GM12891 (cell line): Measurements from ENCODE around the gene OTOG.

ENCODE experiments used
- DNase-seq: peaks from one replicate; pipeline ENCODE4 v3.0.0; 2011; ENCODE audit warnings: low spot score; ENCODE audit not compliant: insufficient read length
- FAIRE-seq: peaks from 2 replicates; lab custom pipeline; 2011; peaks lifted over from hg19 to GRCh38; lab: Jason Lieb, UNC
- PAX5 ChIP-seq: IDR thresholded peaks from 2 replicates; pipeline ENCODE4 v1.6.1; 2011; ENCODE audit warnings: low read length, moderate library complexity, mild to moderate bottlenecking; ENCODE audit not compliant: insufficient read depth, severe bottlenecking
- POLR2A ChIP-seq: IDR thresholded peaks from 2 replicates; pipeline ENCODE4 v1.6.1; 2011; ENCODE audit warnings: low read depth, low read length, control low read depth
- POLR2AphosphoS5 ChIP-seq: IDR thresholded peaks from 2 replicates; pipeline ENCODE4 v1.6.1; 2011; ENCODE audit warnings: low read depth, low read length, control low read depth
- POU2F2 ChIP-seq: IDR thresholded peaks from 2 replicates; pipeline ENCODE4 v1.6.1; 2011; ENCODE audit warnings: low read depth, mild to moderate bottlenecking, control low read depth, low read length, moderate library complexity
- SPI1 ChIP-seq: IDR thresholded peaks from 2 replicates; pipeline ENCODE4 v1.6.1; 2011; ENCODE audit warnings: low read depth, low read length, control low read depth
- TAF1 ChIP-seq: IDR thresholded peaks from 2 replicates; pipeline ENCODE4 v1.6.1; 2011; ENCODE audit warnings: low read depth, low read length, control low read depth

OTOG gene

DNA sequence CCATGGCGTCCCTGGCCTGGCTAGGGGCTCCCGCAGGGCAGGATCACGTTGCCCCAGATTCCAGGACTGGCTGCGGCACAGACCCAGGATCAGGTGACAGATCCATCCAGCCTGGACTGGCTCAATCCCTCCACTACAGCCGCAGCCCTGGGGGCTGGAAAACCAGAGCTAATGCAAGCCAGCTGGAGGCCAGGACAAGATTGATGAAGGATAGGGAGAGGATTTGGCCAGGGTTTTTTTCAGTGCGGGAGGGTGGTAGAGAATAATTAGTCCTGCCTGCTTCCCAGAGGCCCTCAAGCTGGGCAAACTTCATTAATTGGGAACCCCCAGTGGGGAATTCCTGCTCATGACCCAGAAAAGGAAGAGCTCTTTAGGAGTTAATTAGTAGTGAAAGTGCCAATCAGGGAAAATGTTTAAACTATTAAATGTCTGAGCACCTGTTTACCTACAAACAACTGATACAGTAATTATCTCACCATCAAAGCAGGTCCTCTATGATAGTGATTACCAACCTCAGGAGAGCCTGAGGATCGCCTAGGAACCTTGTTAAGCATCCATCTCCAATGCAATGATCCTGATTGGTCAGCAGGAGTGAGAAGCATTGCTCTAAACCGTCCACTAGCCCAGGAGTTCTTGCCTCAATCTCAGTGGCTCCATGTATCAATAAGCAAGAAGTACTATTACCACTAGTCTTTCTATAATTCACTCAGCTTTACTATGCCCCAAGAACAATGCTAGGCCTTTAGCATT lies 139.3 kb downstream of the OTOG start:
- DNase-seq: no peak
- FAIRE-seq: no peak
- TF ChIP-seq SPI1 (no peak), POLR2AphosphoS5 (no peak), POU2F2 (no peak), POLR2A (no peak), TAF1 (no peak), PAX5 (no peak)

DNA sequence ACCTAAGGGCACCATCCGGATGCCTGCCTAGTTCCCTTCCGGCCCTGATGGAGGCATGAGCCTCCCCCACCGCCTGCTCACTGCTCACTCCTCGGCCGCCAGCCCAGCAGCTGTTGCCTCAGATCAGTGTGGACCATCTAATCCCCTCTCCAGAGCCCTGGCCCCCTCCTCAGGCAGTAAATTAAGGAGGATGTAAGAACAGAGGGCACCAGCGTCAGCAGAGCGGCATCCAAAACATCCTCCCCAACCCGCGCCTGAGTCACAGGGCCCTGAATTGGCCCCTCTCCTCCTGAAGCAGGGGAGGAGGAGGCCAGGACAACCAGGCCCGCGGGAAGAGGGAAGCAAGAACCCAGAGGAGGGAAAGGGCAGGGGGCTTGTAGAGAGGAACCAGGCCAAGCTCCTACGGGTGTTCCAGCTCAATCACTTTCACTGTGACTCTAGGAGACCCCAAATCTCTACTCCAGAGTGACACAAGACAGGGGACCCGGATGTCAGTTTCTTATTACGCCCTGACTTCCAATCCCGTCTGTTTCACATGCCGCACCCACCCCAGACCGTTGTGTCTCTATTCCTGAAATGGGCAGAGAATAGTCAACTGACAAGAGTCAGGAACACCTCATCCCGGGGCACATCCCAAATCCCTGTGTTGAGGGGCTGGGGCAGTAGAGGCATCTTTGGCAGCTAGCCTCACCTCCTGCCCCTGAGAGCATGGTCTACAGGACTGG lies 141.0 kb downstream of the OTOG start:
- no peak for TF ChIP-seq POU2F2
- no peak for TF ChIP-seq POLR2A
- TF ChIP-seq TAF1: no peak
- TF ChIP-seq PAX5: no peak
- TF ChIP-seq SPI1: no peak
- DNase-seq (no peak), FAIRE-seq (no peak)

DNA sequence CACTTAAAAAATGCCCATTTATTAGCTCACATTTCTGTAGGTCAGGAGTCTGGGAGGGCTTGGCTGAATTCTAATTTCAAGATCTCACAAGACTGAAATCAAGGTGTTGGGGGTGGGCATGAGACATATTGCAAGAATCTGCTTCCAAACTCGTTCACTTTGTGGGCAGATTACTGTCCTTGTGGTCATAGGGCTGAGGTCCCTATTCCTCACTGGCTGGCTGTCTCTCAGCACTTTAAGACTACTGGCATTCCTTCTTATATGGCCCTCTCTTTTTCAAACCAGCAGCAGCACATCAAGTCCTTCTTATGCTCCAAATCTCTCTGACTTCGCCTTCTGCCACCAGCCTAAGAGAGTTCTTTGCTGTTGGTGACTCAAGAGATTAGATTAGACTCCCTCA lies 144.5 kb downstream of the OTOG start:
- FAIRE-seq: no peak
- TF ChIP-seq PAX5 (no peak), TAF1 (no peak), SPI1 (no peak), POLR2AphosphoS5 (no peak), POLR2A (no peak), POU2F2 (no peak)
- DNase-seq: no peak

DNA sequence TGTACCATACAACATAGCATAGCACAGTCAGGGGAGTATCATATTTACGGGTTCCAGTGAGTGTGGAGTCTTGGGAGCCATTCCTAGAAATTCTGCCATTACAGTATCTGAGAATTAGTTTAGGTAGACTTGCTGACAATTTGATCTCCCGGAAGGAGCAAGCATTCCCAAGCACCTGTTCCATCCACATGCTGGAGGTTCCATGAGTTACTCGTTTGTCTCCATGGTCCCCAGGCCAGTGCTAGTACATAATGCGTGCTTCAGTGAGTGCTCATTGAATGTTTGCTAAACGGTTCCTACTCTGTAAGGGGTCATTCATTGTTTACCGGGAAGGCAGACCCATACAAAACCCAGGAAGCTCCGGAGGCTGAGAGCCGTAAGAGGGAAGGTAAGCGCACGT lies 144.9 kb downstream of the OTOG start:
- no peak for DNase-seq
- TF ChIP-seq POLR2A: no peak
- no peak for TF ChIP-seq POU2F2
- TF ChIP-seq POLR2AphosphoS5: no peak
- no peak for TF ChIP-seq SPI1
- TF ChIP-seq TAF1: no peak
- no peak for TF ChIP-seq PAX5
- no peak for FAIRE-seq

DNA sequence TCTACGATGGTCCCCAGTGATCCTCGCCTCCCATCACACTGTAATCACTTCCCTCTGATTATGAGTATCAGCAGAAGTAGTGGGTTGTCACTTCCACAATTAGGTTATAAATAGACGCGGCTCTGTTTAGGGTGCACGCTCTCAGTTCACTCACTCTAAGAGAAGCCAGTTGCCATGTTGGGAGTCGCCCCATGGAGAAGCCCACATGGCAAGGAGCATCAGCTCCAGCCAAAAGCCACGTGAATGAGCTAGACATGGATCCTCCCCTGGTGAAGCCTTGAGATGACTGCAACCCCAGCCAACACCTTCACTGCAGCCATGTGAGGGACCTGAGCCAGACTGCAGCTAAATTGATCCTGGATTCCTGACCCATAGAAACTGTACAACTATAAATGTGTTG lies 145.9 kb downstream of the OTOG start:
- TF ChIP-seq SPI1: no peak
- TF ChIP-seq PAX5: no peak
- TF ChIP-seq POU2F2: no peak
- TF ChIP-seq POLR2A: no peak
- no peak for TF ChIP-seq TAF1
- FAIRE-seq (no peak), DNase-seq (no peak)

DNA sequence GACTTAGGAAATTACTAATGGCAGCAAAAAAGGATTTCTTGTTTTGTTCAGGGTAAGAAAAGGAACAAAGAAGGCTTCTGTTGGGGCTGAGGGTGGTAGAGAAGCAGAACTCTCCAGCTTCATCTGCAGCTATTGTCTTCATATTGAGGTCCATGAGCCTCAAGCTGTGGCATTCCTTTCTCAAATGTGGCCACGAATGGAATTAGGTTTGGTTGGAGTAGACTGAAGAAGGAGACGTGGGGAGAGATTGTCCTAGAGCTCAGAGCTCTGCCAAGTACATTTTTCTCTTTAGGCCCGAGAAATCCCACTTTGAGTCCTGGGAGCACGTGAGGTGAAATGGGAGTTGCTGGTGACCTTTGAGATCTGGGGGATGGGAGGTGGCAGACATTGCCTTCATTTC lies 146.5 kb downstream of the OTOG start:
- FAIRE-seq (no peak), DNase-seq (no peak)
- TF ChIP-seq PAX5: no peak
- TF ChIP-seq SPI1: no peak
- TF ChIP-seq TAF1: no peak
- no peak for TF ChIP-seq POU2F2
- no peak for TF ChIP-seq POLR2A
- no peak for TF ChIP-seq POLR2AphosphoS5

DNA sequence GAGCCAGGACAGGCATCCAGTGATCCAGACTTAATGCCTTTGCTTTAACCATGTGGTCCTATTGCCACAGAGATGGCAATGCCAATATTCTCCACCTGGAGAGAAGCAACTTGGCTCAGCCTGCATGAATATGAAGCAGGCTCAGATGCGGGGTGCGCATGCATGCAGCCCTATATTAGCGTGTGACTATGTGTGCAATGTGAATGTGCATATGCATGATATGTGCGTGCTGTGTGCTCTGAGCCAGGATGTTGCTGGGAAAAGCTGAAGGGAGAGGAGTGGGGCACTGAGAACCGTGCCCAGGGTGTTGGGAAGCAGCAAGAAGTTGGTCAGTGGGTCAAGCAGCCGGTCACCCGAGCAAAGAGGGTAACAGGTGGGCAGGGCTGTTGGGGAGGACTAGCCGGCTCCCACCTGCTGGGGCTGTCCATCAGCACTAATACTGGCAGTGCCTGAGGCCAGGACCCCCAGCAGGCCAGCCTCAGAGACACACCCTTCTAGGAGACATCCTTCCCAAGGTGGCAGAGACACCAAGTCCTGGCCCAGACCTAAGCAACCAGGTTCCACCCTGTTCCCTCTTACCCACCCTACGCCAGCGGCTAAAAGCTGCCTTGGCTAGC lies 147.5 kb downstream of the OTOG start:
- TF ChIP-seq POLR2AphosphoS5 (no peak), TAF1 (no peak), POU2F2 (no peak), POLR2A (no peak), PAX5 (no peak), SPI1 (no peak)
- FAIRE-seq: no peak
- no peak for DNase-seq

DNA sequence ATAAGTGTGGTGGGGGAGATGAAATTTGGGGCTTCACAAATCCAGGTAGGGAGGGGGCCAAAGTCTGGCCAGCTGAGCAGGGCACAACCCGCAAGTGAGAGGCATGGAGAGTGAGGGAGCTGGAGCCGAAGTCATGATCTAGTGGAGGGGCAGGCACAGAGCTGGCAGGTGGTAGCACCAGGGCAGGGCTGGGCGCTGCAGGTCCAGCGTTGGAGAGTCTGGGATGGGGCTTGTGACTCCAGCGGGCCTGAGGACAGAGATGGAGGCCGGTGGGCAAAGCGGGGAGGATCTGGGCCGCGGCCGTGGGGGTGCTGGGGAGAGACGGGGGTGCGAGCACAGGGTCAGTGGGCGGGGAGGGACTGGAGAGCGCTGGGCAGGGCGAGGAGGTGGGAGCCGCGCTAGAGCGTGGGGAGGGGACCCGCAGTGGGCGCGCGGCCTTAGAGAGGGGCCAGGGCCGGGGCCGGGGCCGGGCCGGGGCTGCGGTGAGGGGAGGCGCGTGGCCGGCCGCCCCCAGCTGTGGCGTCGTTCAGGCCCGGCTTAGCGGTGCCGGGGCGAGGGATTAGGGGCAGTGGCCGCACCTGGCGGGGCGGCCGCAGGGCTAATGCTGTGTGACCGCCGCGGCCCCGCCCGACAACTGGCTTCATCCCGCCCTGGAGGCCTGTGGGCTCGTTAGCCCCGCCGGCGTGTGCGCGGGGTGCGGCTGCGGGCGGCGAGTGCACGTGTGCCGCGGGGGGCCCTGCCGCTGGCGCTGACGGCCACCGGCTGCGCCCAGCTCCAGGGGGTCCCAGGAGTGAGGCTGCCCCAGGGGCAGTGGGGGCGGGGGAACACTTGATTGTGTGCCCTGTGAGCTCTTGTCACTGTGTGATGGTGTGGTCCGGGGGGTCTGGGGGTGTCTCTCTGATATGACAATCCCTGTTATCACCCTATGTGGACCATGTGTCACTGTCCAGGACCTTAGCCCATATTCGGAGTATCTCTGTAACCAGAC lies 148.7 kb downstream of the OTOG start:
- TF ChIP-seq POU2F2: no peak
- TF ChIP-seq POLR2AphosphoS5: no peak
- DNase-seq (no peak), FAIRE-seq (no peak)

DNA sequence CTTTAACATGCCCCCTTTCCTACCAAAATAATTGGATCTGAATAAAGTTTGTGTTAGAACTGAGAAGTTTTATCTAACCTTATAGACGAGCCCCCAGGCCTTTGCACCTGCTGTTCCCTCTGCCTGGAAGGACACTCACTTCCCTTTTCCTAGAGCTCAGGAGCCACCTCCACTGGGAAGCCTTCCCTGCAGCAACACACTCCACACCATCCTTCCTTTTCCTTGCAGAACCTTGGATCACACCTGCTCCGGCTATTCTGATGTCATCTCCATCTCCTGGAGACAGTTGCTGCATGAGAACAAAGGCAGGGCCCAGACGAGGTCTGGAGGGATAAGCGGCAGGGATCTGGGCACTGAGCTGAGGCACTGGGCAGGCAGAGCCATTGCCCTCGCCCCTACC lies 149.7 kb downstream of the OTOG start:
- FAIRE-seq: no peak
- no peak for TF ChIP-seq TAF1
- TF ChIP-seq PAX5: no peak
- TF ChIP-seq SPI1: no peak
- TF ChIP-seq POU2F2: no peak
- TF ChIP-seq POLR2AphosphoS5: no peak
- TF ChIP-seq POLR2A: no peak
- DNase-seq: no peak
